Caco-2 (cell line): ENCODE results near the gene DEFB129. TPM values are rescaled to one million over a fixed set of nuclear protein-coding genes. Genes with fewer than 3 reads are reported as not detected.

Source experiments
- BruUV-seq: library from RNA; stranded (reverse); fragments of 400-500 nt; replicated peaks from 2 replicates; lab custom pipeline; 2021; lab: Mats Ljungman, UMichigan
- CTCF ChIA-PET: fragments of 300-600 bp; sonication (Branson Sonifier 250); formaldehyde crosslinking; loops from one replicate; lab custom pipeline; 2022; ENCODE audit warnings: antibody characterized with exemption; lab: Charles Lee
- POLR2A ChIA-PET: fragments of 300-600 bp; sonication (Branson Sonifier 250); formaldehyde crosslinking; loops from one replicate; lab custom pipeline; 2022; ENCODE audit warnings: antibody characterized with exemption; lab: Charles Lee
- DNase-seq, 2 experiments: peaks; one replicate each; pipeline versions ENCODE4 v3.0.0 to v3.0.0-alpha.2; 2020 to 2022
- H3K27me3 ChIP-seq: replicated peaks from 2 replicates; pipeline ENCODE4 v1.6.0; 2011; ENCODE audit warnings: low read length; ENCODE audit not compliant: control insufficient read depth, insufficient read depth
- H3K36me3 ChIP-seq: 2 replicates; pipeline ENCODE4 v1.5.1; 2011; ENCODE audit warnings: low read length; ENCODE audit not compliant: control insufficient read depth, insufficient read depth
- H3K4me1 ChIP-seq: fragments of 250-450 bp; sonication (Bioruptor Pico); 2 replicates; pipeline ENCODE4 v1.5.1; 2020; ENCODE audit warnings: mild to moderate bottlenecking
- H3K4me3 ChIP-seq: 2 replicates; pipeline ENCODE4 v1.5.1; 2011; ENCODE audit warnings: low read depth, mild to moderate bottlenecking, control low read depth, low read length
- H3K9me3 ChIP-seq: fragments of 250-450 bp; sonication (Bioruptor Pico); 2 replicates; pipeline ENCODE4 v1.5.1; 2020; ENCODE audit warnings: mild to moderate bottlenecking, moderate library complexity
- H3K27ac Mint-ChIP-seq: one replicate; pipeline ENCODE4 v1.8.0; 2022; ENCODE audit warnings: mixed read lengths; ENCODE audit not compliant: unreplicated experiment
- H3K27me3 Mint-ChIP-seq: one replicate; pipeline ENCODE4 v1.8.0; 2022; ENCODE audit warnings: mixed read lengths; ENCODE audit not compliant: insufficient read depth, unreplicated experiment
- H3K36me3 Mint-ChIP-seq: one replicate; pipeline ENCODE4 v1.8.0; 2022; ENCODE audit warnings: mild to moderate bottlenecking, mixed read lengths; ENCODE audit not compliant: insufficient read depth, unreplicated experiment
- H3K4me1 Mint-ChIP-seq: one replicate; pipeline ENCODE4 v1.8.0; 2022; ENCODE audit warnings: low read depth, mixed read lengths; ENCODE audit not compliant: unreplicated experiment
- H3K4me3 Mint-ChIP-seq: one replicate; pipeline ENCODE4 v1.8.0; 2022; ENCODE audit warnings: mild to moderate bottlenecking, moderate library complexity, mixed read lengths; ENCODE audit not compliant: unreplicated experiment
- H3K9me3 Mint-ChIP-seq: one replicate; pipeline ENCODE4 v1.8.0; 2022; ENCODE audit warnings: mixed read lengths; ENCODE audit not compliant: unreplicated experiment
- intact Hi-C: fragments of 100-400 bp; cut with micrococcal nuclease; formaldehyde crosslinking; loops from one replicate; pipeline ENCODE4 v1.10.0; 2022; ENCODE audit not compliant: unreplicated experiment
- total RNA-seq: library from RNA; stranded (reverse); gene quantifications from 2 replicates; pipeline ENCODE4 v1.2.3, GENCODE V29; 2022
- TF ChIP-seq, protein P1 (sequence below), 2 experiments: fragments of 200-600 bp in 1 of 2; IDR thresholded peaks; 1 replicate in 1 of 2; 2 replicates in 1 of 2; pipeline versions ENCODE4 v1.5.1 to v1.8.0; 2011 to 2022; ENCODE audit warnings: antibody characterized with exemption in 1 of 2, control low read depth in 1 of 2, inconsistent platforms in 1 of 2, low read depth in 1 of 2, low read length in 1 of 2, mild to moderate bottlenecking in 1 of 2, moderate library complexity in 1 of 2; ENCODE audit not compliant: insufficient read depth in 1 of 2, severe bottlenecking in 1 of 2, unreplicated experiment in 1 of 2

The DEFB129 gene
- total RNA-seq, 1 experiment from 2014 or later: not detected

DNA sequence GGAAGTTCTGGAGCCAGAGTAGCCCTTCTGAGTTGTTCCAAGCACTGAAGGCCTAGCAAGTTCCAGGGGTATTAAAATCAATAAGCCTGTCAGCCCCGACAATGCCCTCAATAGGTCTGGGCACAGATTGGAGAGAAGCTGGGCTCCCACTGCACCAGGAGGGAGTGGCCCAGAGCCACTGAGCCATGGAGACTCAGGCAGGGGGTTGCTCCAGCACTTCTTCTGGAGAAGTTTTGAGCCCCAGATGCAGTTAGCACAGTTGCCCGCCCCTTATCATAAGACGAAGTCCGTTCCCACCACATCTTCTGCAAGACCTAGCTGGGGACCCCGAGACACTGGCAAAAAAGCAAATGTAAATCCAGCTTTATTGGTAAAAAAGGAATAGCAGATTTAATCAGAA, 43.5 kb downstream of the DEFB129 start:
- Mint-ChIP-seq H3K9me3 (no peaks in the 10 kb centered on the region), H3K4me3 (no peak overlapping the region), H3K36me3 (peaks cover 14% of the 10 kb centered on the region), H3K4me1 (no peaks in the 10 kb centered on the region), H3K27ac (no peak overlapping the region), H3K27me3 (no peaks in the 10 kb centered on the region)
- TF ChIP-seq, protein P1, sequence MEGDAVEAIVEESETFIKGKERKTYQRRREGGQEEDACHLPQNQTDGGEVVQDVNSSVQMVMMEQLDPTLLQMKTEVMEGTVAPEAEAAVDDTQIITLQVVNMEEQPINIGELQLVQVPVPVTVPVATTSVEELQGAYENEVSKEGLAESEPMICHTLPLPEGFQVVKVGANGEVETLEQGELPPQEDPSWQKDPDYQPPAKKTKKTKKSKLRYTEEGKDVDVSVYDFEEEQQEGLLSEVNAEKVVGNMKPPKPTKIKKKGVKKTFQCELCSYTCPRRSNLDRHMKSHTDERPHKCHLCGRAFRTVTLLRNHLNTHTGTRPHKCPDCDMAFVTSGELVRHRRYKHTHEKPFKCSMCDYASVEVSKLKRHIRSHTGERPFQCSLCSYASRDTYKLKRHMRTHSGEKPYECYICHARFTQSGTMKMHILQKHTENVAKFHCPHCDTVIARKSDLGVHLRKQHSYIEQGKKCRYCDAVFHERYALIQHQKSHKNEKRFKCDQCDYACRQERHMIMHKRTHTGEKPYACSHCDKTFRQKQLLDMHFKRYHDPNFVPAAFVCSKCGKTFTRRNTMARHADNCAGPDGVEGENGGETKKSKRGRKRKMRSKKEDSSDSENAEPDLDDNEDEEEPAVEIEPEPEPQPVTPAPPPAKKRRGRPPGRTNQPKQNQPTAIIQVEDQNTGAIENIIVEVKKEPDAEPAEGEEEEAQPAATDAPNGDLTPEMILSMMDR (IDR thresholded peaks at IDR 0.05; ENCODE audit: insufficient read depth in 1 of 2, low read depth in 1 of 2, low read length in 1 of 2, severe bottlenecking in 1 of 2, unreplicated experiment in 1 of 2): no peak
- Histone ChIP-seq H3K36me3 (peaks cover 2% of the 10 kb centered on the region), H3K4me1 (peaks cover 4% of the 10 kb centered on the region; the same call in 1 of the 2 replicates), H3K9me3 (no peaks in the 10 kb centered on the region), H3K27me3 (no peaks in the 10 kb centered on the region), H3K4me3 (no peak overlapping the region)
- CTCF ChIA-PET: no interaction called here
- intact Hi-C loops: no loop called here
- POLR2A ChIA-PET: no interaction called here
- no TSS peak for BruUV-seq
- DNase-seq: peak in 1 of 2 experiments; percentile 3

DNA sequence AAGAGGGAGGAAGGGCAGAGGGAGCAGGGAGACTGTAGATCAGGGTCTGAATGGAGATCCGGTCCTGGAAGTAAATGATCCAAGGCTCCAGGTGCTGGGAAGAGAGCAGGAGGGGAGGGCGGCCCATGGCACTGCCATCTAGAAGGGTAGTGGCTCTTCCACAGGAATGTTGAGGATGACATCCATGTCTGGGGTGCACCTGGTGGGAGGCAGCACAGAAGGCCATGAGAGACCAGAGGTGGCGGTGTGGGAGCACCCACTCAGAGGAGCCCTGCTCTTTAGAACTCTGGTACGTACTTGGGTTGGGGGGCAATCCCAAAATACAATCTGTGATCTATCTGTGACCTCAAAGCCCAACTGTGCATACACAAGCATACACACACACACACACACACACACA, 44.0 kb downstream of the DEFB129 start:
- H3K9me3 ChIP-seq: no peaks in the 10 kb centered on the region
- intact Hi-C loops: no loop called here
- Mint-ChIP-seq H3K4me3 (no peak overlapping the region), H3K27me3 (no peaks in the 10 kb centered on the region), H3K36me3 (peaks cover 14% of the 10 kb centered on the region), H3K4me1 (no peaks in the 10 kb centered on the region), H3K9me3 (no peaks in the 10 kb centered on the region), H3K27ac (no peak overlapping the region)
- H3K4me3 ChIP-seq: no peak overlapping the region
- BruUV-seq: no TSS peak
- H3K27me3 ChIP-seq: no peaks in the 10 kb centered on the region
- DNase-seq: peak in 1 of 2 experiments; percentile 15
- H3K36me3 ChIP-seq: peaks cover 2% of the 10 kb centered on the region
- ChIA-PET CTCF (no interaction called here), POLR2A (no interaction called here)
- TF ChIP-seq, protein P1 (IDR thresholded peaks at IDR 0.05; ENCODE audit: insufficient read depth in 1 of 2, low read depth in 1 of 2, low read length in 1 of 2, severe bottlenecking in 1 of 2, unreplicated experiment in 1 of 2): no peak
- peaks cover 4% of the 10 kb centered on the region; the same call in 1 of the 2 replicates for H3K4me1 ChIP-seq

DNA sequence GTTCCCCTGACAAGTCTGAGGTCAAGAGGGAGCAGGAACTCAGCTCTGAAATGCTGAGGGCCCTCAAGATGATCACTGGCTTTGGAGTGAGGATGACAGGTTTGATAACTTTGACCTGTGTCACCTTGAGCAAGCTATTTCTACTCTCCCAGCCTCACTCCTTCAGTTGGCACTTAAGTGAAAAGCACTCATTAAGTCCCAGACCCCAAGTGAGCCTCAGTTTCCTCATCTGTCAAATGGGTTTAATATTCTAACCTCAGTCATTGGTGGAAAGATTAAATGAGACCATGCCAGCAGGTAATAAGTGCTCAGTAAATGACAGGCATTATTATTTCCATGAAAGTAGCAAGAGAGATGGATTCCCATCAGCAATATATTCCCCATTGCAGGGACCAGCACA, 44.5 kb downstream of the DEFB129 start:
- Histone ChIP-seq H3K36me3 (peaks cover 2% of the 10 kb centered on the region), H3K27me3 (no peaks in the 10 kb centered on the region), H3K9me3 (no peaks in the 10 kb centered on the region), H3K4me3 (no peak overlapping the region), H3K4me1 (no peaks in the 10 kb centered on the region)
- DNase-seq: peak in 1 of 2 experiments; percentile 7
- H3K4me3 Mint-ChIP-seq: no peak overlapping the region
- TF ChIP-seq, protein P1 (IDR thresholded peaks at IDR 0.05; ENCODE audit: insufficient read depth in 1 of 2, low read depth in 1 of 2, low read length in 1 of 2, severe bottlenecking in 1 of 2, unreplicated experiment in 1 of 2): no peak
- BruUV-seq: no TSS peak
- H3K36me3 Mint-ChIP-seq: peaks cover 14% of the 10 kb centered on the region
- H3K27ac Mint-ChIP-seq: no peak overlapping the region
- no peaks in the 10 kb centered on the region for H3K27me3 Mint-ChIP-seq
- POLR2A ChIA-PET: no interaction called here
- H3K9me3 Mint-ChIP-seq: no peaks in the 10 kb centered on the region
- intact Hi-C loops: no loop called here
- no peaks in the 10 kb centered on the region for H3K4me1 Mint-ChIP-seq
- CTCF ChIA-PET: no interaction called here
